Subcutaneous abdominal adipose tissue (tissue), 5 donors: ENCODE measurements around the gene SIK3.
"Not testable (repeated sequence)": the region's sequence is repeated elsewhere in the genome, so short reads cannot be mapped to it uniquely, and the experiment has no call there.

ENCODE experiments used
- H3K27ac ChIP-seq: one replicate; pipeline ENCODE4 v1.7.0; 2013; ENCODE audit warnings: low read depth, mild to moderate bottlenecking, inconsistent platforms, low read length, moderate library complexity
- H3K27me3 ChIP-seq, 5 donors: one replicate each; pipeline ENCODE4 v1.7.0; 2013; ENCODE audit warnings: low read length in 5 of 5, inconsistent platforms in 1 of 5; ENCODE audit not compliant: control insufficient read depth in 5 of 5, insufficient read depth in 4 of 5
- H3K36me3 ChIP-seq, 5 donors: one replicate each; pipeline ENCODE4 v1.7.0; 2013; ENCODE audit warnings: low read length in 5 of 5; ENCODE audit not compliant: control insufficient read depth in 5 of 5, insufficient read depth in 5 of 5
- H3K4me1 ChIP-seq, 5 donors: one replicate each; pipeline ENCODE4 v1.7.0; 2013; ENCODE audit warnings: low read length in 5 of 5, mild to moderate bottlenecking in 3 of 5, moderate library complexity in 1 of 5; ENCODE audit not compliant: control insufficient read depth in 5 of 5, insufficient read depth in 5 of 5
- H3K4me3 ChIP-seq, 5 donors: one replicate each; pipeline ENCODE4 v1.7.0; 2013; ENCODE audit warnings: low read length in 5 of 5, low read depth in 1 of 5
- H3K9ac ChIP-seq, 5 donors: one replicate each; pipeline ENCODE4 v1.7.0; 2013; ENCODE audit warnings: low read length in 5 of 5, mild to moderate bottlenecking in 4 of 5, moderate library complexity in 3 of 5
- H3K9me3 ChIP-seq, 5 donors: one replicate each; pipeline ENCODE4 v1.7.0; 2013; ENCODE audit warnings: low read length in 5 of 5; ENCODE audit not compliant: control insufficient read depth in 5 of 5
- donor health status: healthy.
- donor health status: healthy.
- donor health status: healthy.
- donor health status: healthy.
- donor health status: healthy.

The SIK3 gene

DNA sequence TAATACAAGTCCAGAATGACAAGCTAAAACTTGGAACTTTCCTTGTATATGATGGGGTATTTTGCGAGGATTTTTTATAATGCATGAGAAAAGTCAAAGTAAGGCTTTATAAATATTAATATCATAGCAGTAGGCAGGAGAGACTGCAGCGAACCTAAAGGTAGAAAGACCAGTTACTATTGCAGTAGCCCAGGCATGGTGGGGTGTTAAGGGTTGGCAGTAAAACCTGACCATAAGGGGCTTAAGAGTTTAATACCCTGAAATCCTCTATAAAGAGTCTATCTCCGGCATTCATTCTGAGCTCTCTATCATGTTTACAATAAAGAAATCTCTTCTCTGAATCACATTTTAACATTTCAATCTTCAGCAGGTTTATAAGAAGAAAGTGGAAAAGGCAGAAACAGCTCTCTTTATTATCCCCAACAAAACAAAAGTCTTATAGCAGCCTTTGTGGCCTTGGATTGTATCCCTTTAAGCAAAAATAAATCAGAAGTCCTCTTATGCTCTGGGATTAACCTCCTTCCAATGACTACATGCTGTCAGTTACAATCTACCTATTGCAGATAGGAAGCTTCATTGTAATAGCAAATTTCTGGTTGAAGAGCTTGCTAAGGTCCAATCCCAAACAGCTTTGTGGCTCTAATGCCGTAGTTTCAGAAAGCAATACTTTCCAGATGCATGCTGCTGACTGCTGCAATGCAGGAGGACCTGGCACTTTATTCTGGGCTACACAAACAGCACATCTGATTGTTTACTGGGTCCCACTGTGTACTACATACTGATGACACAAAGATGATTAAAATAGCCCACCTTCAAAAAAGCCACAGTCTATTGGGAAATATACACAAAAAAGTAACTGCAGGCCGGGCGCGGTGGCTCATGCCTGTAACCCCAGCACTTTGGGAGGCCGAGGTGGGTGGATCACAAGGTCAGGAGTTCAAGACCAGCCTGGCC, 45.8 kb downstream of the SIK3 start:
- H3K36me3 ChIP-seq = no peaks in the 10 kb centered on the region
- H3K27ac ChIP-seq = no peak overlapping the region
- H3K9ac ChIP-seq = no peak overlapping the region
- no peaks in the 10 kb centered on the region for H3K4me1 ChIP-seq
- no peaks in the 10 kb centered on the region for H3K27me3 ChIP-seq
- H3K9me3 ChIP-seq = no peaks in the 10 kb centered on the region
- no peak overlapping the region for H3K4me3 ChIP-seq

DNA sequence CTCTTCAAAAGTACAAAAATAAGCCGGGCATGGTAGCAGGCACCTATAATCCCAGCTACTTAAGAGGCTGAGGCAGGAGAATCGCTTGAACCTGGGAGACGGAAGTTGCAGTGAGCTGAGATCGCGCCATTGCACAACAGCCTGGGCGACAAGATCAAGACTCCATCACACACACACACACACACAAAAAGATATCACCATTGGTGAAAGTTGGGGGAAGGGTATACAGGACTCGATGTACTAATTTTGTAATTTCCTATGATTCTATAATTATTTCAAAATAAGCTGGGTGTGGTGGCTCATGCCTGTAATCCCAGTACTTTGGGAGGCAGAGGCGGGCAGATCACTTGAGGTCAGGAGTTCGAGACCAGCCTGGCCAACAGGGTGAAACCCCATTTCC, 48.1 kb downstream of the SIK3 start:
- not testable (repeated sequence) for H3K27ac ChIP-seq

DNA sequence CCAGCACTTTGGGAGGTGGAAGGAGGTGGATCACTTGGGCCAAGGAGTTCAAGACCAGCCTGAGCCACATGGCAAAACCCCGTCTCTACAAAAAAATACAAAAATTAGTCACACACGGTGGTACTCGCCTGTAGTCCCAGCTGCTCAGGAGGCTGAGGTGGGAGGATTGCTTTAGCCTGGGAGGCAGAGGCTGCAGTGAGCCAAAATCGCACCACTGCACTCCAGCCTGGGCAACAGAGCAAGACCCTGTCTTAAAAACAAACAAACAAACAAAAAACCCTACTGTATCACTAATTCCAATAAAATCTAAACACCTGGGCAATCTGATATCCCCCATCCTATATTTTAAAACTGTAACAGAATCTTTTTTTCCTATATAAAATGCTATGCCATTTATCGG, 51.6 kb downstream of the SIK3 start:
- H3K4me1 ChIP-seq = peaks cover 0 to 26% (median 18%) of the 10 kb centered on the region in 5 donors
- not testable (repeated sequence) for H3K27me3 ChIP-seq, H3K9me3 ChIP-seq, H3K36me3 ChIP-seq, H3K27ac ChIP-seq, H3K4me3 ChIP-seq, H3K9ac ChIP-seq

More for the DNA sequence above, 48.1 kb downstream of the SIK3 start:
- not testable (repeated sequence) for H3K9ac ChIP-seq, H3K27me3 ChIP-seq, H3K9me3 ChIP-seq, H3K36me3 ChIP-seq, H3K4me3 ChIP-seq
- H3K4me1 ChIP-seq = peaks cover 0 to 11% (median 9%) of the 10 kb centered on the region in 5 donors

DNA sequence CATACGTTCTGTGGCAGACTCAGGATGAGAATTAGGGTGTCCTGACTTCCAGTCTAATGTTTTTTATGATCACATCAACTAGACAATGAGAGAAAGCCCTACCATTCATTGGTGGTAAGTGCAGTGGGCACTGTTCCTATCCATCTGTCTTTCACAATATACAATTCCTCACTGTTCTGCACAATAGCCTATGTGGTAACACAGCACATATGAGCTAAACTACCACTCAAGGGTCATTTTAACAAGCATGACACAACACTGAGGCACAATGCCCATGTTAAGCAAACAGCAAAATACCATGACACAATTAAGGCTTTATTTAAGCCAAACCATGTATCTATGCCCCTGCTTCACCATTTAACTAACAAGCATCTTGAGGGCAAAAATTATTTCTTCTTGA, 52.3 kb downstream of the SIK3 start:
- no peaks in the 10 kb centered on the region for H3K36me3 ChIP-seq
- H3K4me3 ChIP-seq = no peak overlapping the region
- H3K4me1 ChIP-seq = peaks cover 0 to 26% (median 18%) of the 10 kb centered on the region in 5 donors
- no peaks in the 10 kb centered on the region for H3K27me3 ChIP-seq
- no peaks in the 10 kb centered on the region for H3K9me3 ChIP-seq
- H3K9ac ChIP-seq = no peak overlapping the region
- peak overlapping the region; percentile 83 for H3K27ac ChIP-seq

DNA sequence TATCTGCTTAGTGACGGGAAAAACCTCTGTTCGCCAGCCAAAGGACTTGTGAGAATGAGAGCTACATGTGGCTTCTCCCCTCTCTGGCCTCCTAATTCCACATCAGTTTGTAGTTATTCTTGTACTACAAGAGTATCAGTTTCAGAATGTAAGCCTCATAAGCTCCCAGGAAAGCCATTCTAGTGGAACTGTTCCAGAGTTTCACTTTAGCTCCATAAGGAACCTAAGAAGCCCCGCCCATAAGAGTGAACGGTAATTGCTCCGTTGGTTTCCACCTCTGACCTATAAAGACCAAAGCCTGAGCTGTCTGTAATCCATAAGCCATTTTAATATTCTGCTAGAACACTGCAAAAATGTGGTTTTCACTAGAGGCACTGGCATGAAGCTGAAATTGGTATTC, 53.0 kb downstream of the SIK3 start:
- H3K27ac ChIP-seq = peak overlapping the region; percentile 83
- no peaks in the 10 kb centered on the region for H3K36me3 ChIP-seq
- peak overlapping the region in 4 of 5 donors; percentile 3 to 32 (median 16) for H3K4me3 ChIP-seq
- no peaks in the 10 kb centered on the region for H3K27me3 ChIP-seq
- no peaks in the 10 kb centered on the region for H3K9me3 ChIP-seq
- peaks cover 0 to 26% (median 18%) of the 10 kb centered on the region in 5 donors for H3K4me1 ChIP-seq
- H3K9ac ChIP-seq = peak overlapping the region in 2 of 5 donors; percentile 39 to 43

DNA sequence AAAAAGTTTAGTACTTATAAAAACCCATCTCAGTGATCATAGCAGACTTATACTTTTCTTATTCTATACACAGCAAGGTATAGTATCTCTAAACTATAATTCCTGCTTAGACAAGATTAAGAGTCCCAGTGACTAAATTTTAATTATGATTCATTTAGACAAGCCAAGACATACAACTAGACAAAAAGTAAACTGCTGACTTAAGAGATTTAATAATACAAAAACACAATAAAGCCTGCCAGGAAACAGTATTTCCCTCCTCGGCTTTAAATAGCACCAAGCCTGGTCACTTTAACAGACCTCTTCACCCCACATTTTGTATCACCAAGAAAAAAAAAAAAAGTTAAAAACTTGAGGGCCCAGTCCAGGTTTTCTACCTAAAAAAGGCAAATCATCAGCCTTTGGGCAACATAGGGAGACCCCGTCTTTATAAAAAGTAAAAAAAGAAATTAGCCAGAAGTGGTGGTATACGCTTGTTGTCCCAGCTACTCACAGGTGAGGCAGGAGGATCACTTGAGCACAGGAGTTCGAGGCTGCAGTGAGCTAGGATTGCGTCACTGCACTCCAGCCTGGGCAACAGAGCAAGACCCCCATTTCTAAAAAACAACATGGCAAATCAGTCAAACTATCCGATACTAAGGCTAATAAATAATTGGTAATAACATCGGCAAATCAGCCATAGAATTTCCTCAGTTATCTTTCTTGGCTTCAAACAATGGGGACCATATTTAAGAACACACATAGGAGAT, 53.8 kb downstream of the SIK3 start:
- Histone ChIP-seq H3K9me3 (no peaks in the 10 kb centered on the region), H3K27ac (peak overlapping the region; percentile 83), H3K4me1 (peaks cover 0 to 26% (median 18%) of the 10 kb centered on the region in 5 donors), H3K27me3 (no peaks in the 10 kb centered on the region), H3K4me3 (peak overlapping the region in 1 of 5 donors; percentile 3), H3K36me3 (no peaks in the 10 kb centered on the region), H3K9ac (peak overlapping the region in 2 of 5 donors; percentile 20 to 43)

DNA sequence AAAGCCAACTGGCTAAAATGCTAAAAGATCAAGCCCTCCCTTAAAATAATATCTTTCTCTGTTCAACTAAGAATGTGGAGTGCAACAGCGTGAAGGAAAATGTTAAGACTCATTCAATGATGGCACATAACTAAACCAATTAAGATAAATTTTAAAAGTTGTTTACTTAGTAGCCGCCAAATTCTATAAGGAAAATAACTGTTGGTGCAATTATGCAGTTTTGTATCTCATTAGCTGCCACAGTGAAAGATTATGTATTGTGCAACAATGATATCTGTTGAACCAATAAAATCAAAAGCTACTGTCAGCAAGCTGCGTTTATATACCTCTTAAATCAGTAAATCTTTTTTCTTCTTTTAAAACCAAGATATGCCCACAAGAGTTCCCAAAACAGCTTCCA, 55.5 kb downstream of the SIK3 start:
- Histone ChIP-seq H3K36me3 (no peaks in the 10 kb centered on the region), H3K27me3 (no peaks in the 10 kb centered on the region), H3K9me3 (no peaks in the 10 kb centered on the region), H3K9ac (no peak overlapping the region), H3K27ac (no peak overlapping the region), H3K4me1 (peaks cover 0 to 31% (median 22%) of the 10 kb centered on the region in 5 donors), H3K4me3 (no peak overlapping the region)

DNA sequence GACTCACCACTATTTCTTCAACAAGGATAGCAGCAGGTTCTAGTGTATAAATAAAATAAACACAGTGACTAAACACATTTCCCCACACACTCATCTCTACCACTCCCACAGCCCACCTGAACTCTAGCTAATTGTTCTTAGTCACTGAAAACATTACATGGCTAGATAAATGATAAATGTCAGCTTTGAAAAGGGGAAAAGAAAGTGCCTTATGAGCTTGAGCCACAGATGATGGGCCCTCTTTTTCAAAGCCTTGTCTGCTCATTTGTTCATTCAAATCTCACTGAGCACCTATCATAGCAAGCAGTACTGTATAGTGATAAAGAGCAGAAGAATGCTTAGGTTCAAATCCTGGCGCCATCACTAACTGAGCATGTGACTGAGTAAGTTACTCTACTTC, 58.3 kb downstream of the SIK3 start:
- Histone ChIP-seq H3K9ac (no peak overlapping the region), H3K27ac (no peak overlapping the region), H3K9me3 (no peaks in the 10 kb centered on the region), H3K27me3 (no peaks in the 10 kb centered on the region), H3K36me3 (no peaks in the 10 kb centered on the region), H3K4me3 (no peak overlapping the region), H3K4me1 (peaks cover 0 to 32% (median 11%) of the 10 kb centered on the region in 5 donors)

DNA sequence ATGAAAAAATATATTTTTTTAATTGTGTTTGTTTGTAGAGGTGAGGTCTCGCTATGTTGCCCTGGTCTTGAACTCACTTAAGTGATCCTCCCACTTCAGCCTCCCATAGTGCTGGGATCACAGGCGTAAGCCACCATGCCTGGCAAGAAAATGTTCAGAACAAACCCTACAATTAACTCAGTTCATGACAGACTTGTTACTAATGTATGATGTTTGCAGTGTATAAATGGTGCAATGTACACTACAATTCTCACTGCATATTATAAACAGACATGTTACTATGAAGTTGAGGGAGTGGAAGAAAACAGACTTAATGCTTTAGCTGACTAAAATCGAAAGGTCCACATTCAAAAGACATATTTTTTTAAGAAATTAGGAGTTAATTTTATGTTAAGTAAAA, 59.0 kb downstream of the SIK3 start:
- peaks cover 0 to 25% (median 5%) of the 10 kb centered on the region in 5 donors for H3K4me1 ChIP-seq
- H3K27me3 ChIP-seq = no peaks in the 10 kb centered on the region
- no peak overlapping the region for H3K4me3 ChIP-seq
- H3K36me3 ChIP-seq = no peaks in the 10 kb centered on the region
- H3K27ac ChIP-seq = no peak overlapping the region
- no peak overlapping the region for H3K9ac ChIP-seq
- H3K9me3 ChIP-seq = no peaks in the 10 kb centered on the region

DNA sequence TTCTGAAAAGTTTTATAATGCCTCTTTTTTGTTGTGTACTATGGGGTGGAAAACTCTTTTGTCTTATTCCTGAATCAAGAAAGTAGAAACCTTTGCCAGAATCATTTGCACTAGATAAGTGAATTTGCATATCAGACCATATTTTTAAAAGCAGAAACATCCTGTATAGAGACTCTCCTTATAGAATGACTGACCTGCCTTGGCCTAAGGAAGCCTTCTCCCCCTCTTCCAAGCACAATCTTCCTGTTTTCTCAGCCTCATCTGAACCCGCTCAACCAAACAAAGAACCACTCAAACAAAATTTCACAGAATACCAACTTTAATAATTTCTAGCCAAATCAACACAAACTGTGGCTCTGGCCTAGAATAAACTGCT, 60.3 kb downstream of the SIK3 start:
- H3K36me3 ChIP-seq = no peaks in the 10 kb centered on the region
- peaks cover 0 to 17% (median 4%) of the 10 kb centered on the region in 5 donors for H3K4me1 ChIP-seq
- no peak overlapping the region for H3K9ac ChIP-seq
- H3K27me3 ChIP-seq = no peaks in the 10 kb centered on the region
- H3K4me3 ChIP-seq = no peak overlapping the region
- H3K9me3 ChIP-seq = no peaks in the 10 kb centered on the region
- no peak overlapping the region for H3K27ac ChIP-seq
